WERI-Rb-1 (cell line): ENCODE data around the gene TIAM1.

Experiments
- DNase-seq: peaks from one replicate; pipeline ENCODE4 v3.0.0-alpha.2; 2020
- H3K27ac ChIP-seq: fragments of 250-450 bp; sonication (Bioruptor Pico); 2 replicates; pipeline ENCODE4 v1.5.1; 2020; ENCODE audit warnings: mild to moderate bottlenecking, moderate library complexity
- H3K27me3 ChIP-seq: fragments of 250-450 bp; sonication (Bioruptor Pico); 2 replicates; pipeline ENCODE4 v1.5.1; 2021; ENCODE audit warnings: mild to moderate bottlenecking, low read depth, moderate library complexity; ENCODE audit not compliant: insufficient read depth, severe bottlenecking
- H3K36me3 ChIP-seq: fragments of 250-450 bp; sonication (Bioruptor Pico); 2 replicates; pipeline ENCODE4 v1.5.1; 2020; ENCODE audit warnings: mild to moderate bottlenecking, moderate library complexity
- H3K4me3 ChIP-seq: 2 replicates; pipeline ENCODE4 v1.5.1; 2011; ENCODE audit warnings: low read depth, mild to moderate bottlenecking, control low read depth, low read length
- H3K9me3 ChIP-seq: fragments of 250-450 bp; sonication (Bioruptor Pico); 2 replicates; pipeline ENCODE4 v1.5.1; 2021; ENCODE audit warnings: mild to moderate bottlenecking, moderate library complexity; ENCODE audit not compliant: severe bottlenecking
- TF ChIP-seq, protein P1 (sequence below): IDR thresholded peaks from 2 replicates; pipeline ENCODE4 v1.5.1; 2011; ENCODE audit warnings: low read depth, mild to moderate bottlenecking, control low read depth, inconsistent platforms, low read length

TIAM1 gene

DNA sequence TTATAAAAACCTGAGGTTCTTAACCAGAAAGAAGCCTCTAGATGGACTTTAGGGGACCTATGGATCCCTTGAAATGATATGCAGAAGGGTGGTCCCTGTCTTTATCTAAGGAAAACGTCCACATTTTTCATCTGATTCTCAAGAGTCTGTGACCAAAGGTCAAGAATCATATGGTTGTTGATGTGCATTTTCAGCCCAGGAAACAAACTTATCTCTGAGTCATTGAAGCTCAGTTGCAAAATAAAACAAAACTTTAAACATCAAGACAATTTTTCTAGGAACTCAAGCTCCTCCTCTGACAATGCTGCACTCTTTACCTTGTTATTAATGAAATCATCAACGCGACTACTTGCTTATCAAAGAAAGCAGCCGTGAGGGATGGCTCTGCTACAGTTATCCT, 83.3 kb downstream of the TIAM1 start:
- Histone ChIP-seq H3K27ac (no peak overlapping the region), H3K36me3 (peaks cover under 1% of the 10 kb centered on the region; the same call in 1 of the 2 replicates), H3K9me3 (no peaks in the 10 kb centered on the region), H3K4me3 (no peak overlapping the region), H3K27me3 (no peaks in the 10 kb centered on the region)
- DNase-seq: no peak
- TF ChIP-seq, protein P1, sequence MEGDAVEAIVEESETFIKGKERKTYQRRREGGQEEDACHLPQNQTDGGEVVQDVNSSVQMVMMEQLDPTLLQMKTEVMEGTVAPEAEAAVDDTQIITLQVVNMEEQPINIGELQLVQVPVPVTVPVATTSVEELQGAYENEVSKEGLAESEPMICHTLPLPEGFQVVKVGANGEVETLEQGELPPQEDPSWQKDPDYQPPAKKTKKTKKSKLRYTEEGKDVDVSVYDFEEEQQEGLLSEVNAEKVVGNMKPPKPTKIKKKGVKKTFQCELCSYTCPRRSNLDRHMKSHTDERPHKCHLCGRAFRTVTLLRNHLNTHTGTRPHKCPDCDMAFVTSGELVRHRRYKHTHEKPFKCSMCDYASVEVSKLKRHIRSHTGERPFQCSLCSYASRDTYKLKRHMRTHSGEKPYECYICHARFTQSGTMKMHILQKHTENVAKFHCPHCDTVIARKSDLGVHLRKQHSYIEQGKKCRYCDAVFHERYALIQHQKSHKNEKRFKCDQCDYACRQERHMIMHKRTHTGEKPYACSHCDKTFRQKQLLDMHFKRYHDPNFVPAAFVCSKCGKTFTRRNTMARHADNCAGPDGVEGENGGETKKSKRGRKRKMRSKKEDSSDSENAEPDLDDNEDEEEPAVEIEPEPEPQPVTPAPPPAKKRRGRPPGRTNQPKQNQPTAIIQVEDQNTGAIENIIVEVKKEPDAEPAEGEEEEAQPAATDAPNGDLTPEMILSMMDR: no peak

DNA sequence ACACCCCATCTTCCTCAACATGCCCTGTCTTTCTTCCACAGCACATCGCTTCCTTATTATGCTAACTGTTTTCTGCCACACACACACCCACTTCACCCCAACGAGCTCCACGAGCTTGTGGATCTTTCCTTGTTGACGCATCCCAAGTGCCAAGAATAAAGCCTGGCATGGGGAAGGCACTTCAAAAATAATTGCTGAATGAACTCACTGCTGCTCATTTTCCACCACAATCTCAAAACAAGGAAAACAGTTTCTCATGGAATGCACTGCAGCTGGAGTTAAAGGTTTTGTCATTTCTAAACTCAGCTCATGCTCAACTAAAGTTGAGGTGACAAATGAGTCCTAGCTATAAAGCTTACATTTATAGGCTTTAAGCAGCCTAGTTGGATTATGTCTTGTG, 86.0 kb downstream of the TIAM1 start:
- H3K4me3 ChIP-seq: no peak overlapping the region

DNA sequence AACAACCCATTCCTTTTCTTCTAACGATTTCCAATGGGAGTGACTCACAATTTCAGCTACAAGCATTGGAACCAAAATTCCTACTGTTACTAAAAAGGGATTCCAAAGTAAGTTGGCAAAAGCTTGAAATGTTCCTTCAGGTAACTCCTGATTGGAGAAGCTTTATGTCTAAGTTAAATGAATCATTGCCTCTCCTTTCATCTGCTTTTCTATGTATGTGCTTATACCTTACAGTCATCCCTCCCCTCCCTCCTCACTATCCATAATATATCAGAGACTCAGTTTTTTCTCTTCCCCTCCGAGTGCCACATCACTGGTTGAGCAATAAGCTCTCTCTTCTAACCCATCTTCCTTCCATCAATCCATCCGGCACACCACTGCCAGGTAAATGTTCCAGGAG, 86.8 kb downstream of the TIAM1 start:
- Histone ChIP-seq H3K36me3 (no peaks in the 10 kb centered on the region), H3K27ac (no peak overlapping the region), H3K9me3 (no peaks in the 10 kb centered on the region), H3K27me3 (no peaks in the 10 kb centered on the region), H3K4me3 (no peak overlapping the region)
- TF ChIP-seq, protein P1: no peak
- DNase-seq: no peak

More for the DNA sequence above, 86.0 kb downstream of the TIAM1 start:
- DNase-seq: no peak
- Histone ChIP-seq H3K27ac (no peak overlapping the region), H3K36me3 (no peaks in the 10 kb centered on the region), H3K27me3 (no peaks in the 10 kb centered on the region), H3K9me3 (no peaks in the 10 kb centered on the region)
- TF ChIP-seq, protein P1: no peak

DNA sequence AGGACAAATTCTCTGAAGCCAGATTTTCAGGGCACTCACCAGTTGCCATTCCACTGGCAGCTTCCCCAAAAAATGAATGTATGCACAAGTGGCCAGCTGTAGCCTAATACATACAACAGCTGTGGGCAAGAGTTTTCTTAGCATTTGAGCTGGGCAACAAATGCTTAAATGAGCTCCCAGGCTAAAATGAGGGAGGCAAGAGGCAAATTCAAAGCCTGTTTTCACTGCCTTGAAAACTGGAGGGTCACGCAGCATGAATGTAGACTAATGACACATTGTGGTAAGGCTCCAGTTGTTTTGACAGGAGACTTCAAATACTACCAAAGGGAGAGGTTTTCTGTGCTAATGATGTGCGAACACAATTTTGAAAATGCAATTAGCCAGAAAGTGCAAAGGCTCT, 88.2 kb downstream of the TIAM1 start:
- TF ChIP-seq, protein P1: no peak
- Histone ChIP-seq H3K36me3 (peaks cover 8% of the 10 kb centered on the region), H3K27ac (no peak overlapping the region), H3K4me3 (no peak overlapping the region), H3K27me3 (no peaks in the 10 kb centered on the region), H3K9me3 (no peaks in the 10 kb centered on the region)
- no peak for DNase-seq

DNA sequence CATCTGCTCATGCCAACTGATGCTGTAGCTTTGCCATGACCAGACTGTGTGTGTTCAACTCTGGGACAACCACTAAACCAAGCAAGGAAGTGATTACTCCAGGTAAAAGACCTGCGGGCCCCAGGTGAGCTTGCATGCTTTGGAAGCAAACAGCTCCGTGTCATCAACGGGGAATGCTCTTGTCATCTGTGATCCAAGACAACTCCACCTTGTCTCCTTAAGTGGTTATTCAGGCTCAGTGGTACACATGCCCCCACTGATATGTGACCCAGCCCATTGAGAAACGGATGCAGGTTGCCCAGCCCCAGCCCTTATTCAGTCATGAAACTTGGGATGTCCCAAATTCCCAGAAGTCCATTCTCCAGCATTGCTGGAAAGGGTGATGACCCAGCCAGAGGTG, 89.0 kb downstream of the TIAM1 start:
- H3K9me3 ChIP-seq: no peaks in the 10 kb centered on the region
- H3K27me3 ChIP-seq: no peaks in the 10 kb centered on the region
- H3K27ac ChIP-seq: no peak overlapping the region
- H3K36me3 ChIP-seq: peaks cover 8% of the 10 kb centered on the region
- TF ChIP-seq, protein P1: no peak
- no peak overlapping the region for H3K4me3 ChIP-seq
- no peak for DNase-seq

DNA sequence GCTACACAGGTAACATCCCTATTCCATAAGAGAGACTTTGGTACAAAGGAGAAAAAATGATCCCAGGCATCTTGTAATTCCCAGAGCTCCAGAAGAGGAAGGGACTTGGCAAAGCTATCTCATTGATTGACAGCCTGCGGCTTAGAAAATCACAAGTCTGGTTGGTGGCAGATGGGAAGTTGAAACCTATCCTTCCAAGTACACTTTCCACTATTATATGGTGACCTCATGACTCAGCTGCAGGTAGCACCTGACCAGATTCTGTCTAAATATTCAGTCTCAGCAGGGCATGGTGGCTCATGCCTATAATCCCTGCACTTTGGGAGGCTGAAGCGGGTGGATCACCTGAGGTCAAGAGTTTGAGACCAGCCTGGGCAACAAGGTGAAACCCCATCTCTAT, 89.9 kb downstream of the TIAM1 start:
- Histone ChIP-seq H3K27ac (no peak overlapping the region), H3K36me3 (peaks cover 8% of the 10 kb centered on the region), H3K27me3 (no peaks in the 10 kb centered on the region), H3K9me3 (no peaks in the 10 kb centered on the region), H3K4me3 (no peak overlapping the region)
- TF ChIP-seq, protein P1: no peak
- peak; percentile 30 for DNase-seq
